Fibroblast of upper back skin (primary cell): Measurements from ENCODE around the gene CNOT10.
"Not testable (repeated sequence)": the region's sequence is repeated elsewhere in the genome, so short reads cannot be mapped to it uniquely, and the experiment has no call there.

Source experiments
- DNase-seq: peaks from one replicate; pipeline ENCODE4 v3.0.0-alpha.2; 2013

CNOT10 gene

GRCh38 chr3:32684800-32685542 lies at the start of gene CNOT10:
Gene CNOT10, plus strand, starts transcription at chr3:32685188. Its CDS starts 273 bp downstream, at chr3:32685461.
- DNase-seq, result peak; percentile 92

- DNase-seq, result no peak
Measured at GRCh38 chr3:32640939-32641338, 44.0 kb upstream of the CNOT10 start.

GRCh38 chr3:32641356-32641755 lies 43.6 kb upstream of the CNOT10 start:
- DNase-seq, result no peak

GRCh38 chr3:32643354-32643753 lies 41.6 kb upstream of the CNOT10 start:
- DNase-seq, result no peak

- no peak for DNase-seq
Measured at GRCh38 chr3:32643816-32644215, 41.2 kb upstream of the CNOT10 start.

GRCh38 chr3:32644380-32644779 lies 40.6 kb upstream of the CNOT10 start:
- no peak for DNase-seq

GRCh38 chr3:32646761-32647160 lies 38.2 kb upstream of the CNOT10 start:
- no peak for DNase-seq

GRCh38 chr3:32652337-32653100 lies 32.5 kb upstream of the CNOT10 start:
- not testable (repeated sequence) for DNase-seq

- no peak for DNase-seq
Measured at GRCh38 chr3:32655167-32655566, 29.8 kb upstream of the CNOT10 start.

GRCh38 chr3:32660634-32661033 lies 24.4 kb upstream of the CNOT10 start:
- DNase-seq, result no peak

GRCh38 chr3:32662647-32663046 lies 22.3 kb upstream of the CNOT10 start:
- no peak for DNase-seq

- DNase-seq, result peak; percentile 49
Measured at GRCh38 chr3:32664630-32665075, 20.3 kb upstream of the CNOT10 start.

GRCh38 chr3:32667072-32667582 lies 17.9 kb upstream of the CNOT10 start:
- no peak for DNase-seq

- DNase-seq, result not testable (repeated sequence)
Measured at GRCh38 chr3:32669226-32669625, 15.8 kb upstream of the CNOT10 start.

- DNase-seq, result not testable (repeated sequence)
Measured at GRCh38 chr3:32673730-32674129, 11.3 kb upstream of the CNOT10 start.

- no peak for DNase-seq
Measured at GRCh38 chr3:32675164-32675563, 9.8 kb upstream of the CNOT10 start.

- no peak for DNase-seq
Measured at GRCh38 chr3:32675650-32676049, 9.3 kb upstream of the CNOT10 start.

- DNase-seq, result no peak
Measured at GRCh38 chr3:32681811-32682210, 3.2 kb upstream of the CNOT10 start.

- DNase-seq, result no peak
Measured at GRCh38 chr3:32684029-32684799, 774 bp upstream of the CNOT10 start.

- DNase-seq, result peak; percentile 3
Measured at GRCh38 chr3:32685543-32686185, 676 bp downstream of the CNOT10 start.

- no peak for DNase-seq
Measured at GRCh38 chr3:32686713-32687112, 1.7 kb downstream of the CNOT10 start.

- no peak for DNase-seq
Measured at GRCh38 chr3:32691847-32692246, 6.9 kb downstream of the CNOT10 start.

GRCh38 chr3:32696523-32696922 lies 11.5 kb downstream of the CNOT10 start:
- DNase-seq, result no peak
